CD4-positive, alpha-beta memory T cell (primary cell): ENCODE results near the gene ARMC2. TPM values are rescaled to one million over a fixed set of nuclear protein-coding genes. Genes with fewer than 3 reads are reported as not detected.

Experiments
- CTCF ChIA-PET: fragments of 350-600 bp; sonication (Branson Sonifier 250); formaldehyde crosslinking; loops from one replicate; lab custom pipeline; 2021; ENCODE audit warnings: inconsistent platforms; ENCODE audit not compliant: partially characterized antibody; lab: Charles Lee
- POLR2A ChIA-PET: fragments of 350-600 bp; sonication (Branson Sonifier 250); formaldehyde crosslinking; loops from one replicate; lab custom pipeline; 2021; ENCODE audit not compliant: partially characterized antibody; lab: Charles Lee
- DNase-seq, 5 donors: peaks; one replicate each; pipeline versions ENCODE4 v3.0.0 to v3.0.0-alpha.2; 2020 to 2022; ENCODE audit warnings: mixed read lengths in 1 of 5
- H3K27ac ChIP-seq: one replicate; pipeline ENCODE4 v1.7.0; 2013; ENCODE audit warnings: low read depth, low read length
- H3K27me3 ChIP-seq: 2 replicates; pipeline ENCODE4 v1.7.0; 2013; ENCODE audit warnings: mild to moderate bottlenecking, low read length, moderate library complexity; ENCODE audit not compliant: insufficient read depth
- H3K36me3 ChIP-seq: 2 replicates; pipeline ENCODE4 v1.7.0; 2013; ENCODE audit warnings: mild to moderate bottlenecking, low read length, moderate library complexity; ENCODE audit not compliant: insufficient read depth
- H3K4me1 ChIP-seq: 2 replicates; pipeline ENCODE4 v1.7.0; 2013; ENCODE audit warnings: mild to moderate bottlenecking, low read length, moderate library complexity; ENCODE audit not compliant: insufficient read depth
- H3K4me3 ChIP-seq, 2 donors: one replicate each; pipeline ENCODE4 v1.7.0; 2013; ENCODE audit warnings: low read length in 2 of 2, mild to moderate bottlenecking in 1 of 2
- H3K9me3 ChIP-seq, 2 donors: one replicate each; pipeline ENCODE4 v1.7.0; 2013; ENCODE audit warnings: low read length in 2 of 2, control low read depth in 1 of 2; ENCODE audit not compliant: control insufficient read depth in 1 of 2
- H3K27ac Mint-ChIP-seq, 7 donors: one replicate each; pipeline ENCODE4 v1.8.0; 2020 to 2021; ENCODE audit warnings: mixed read lengths in 7 of 7, mild to moderate bottlenecking in 6 of 7, inconsistent platforms in 3 of 7, moderate library complexity in 3 of 7
- H3K27me3 Mint-ChIP-seq, 2 donors: one replicate each; pipeline ENCODE4 v1.8.0; 2020 to 2021; ENCODE audit warnings: mixed read lengths in 2 of 2
- H3K36me3 Mint-ChIP-seq, 2 donors: one replicate each; pipeline ENCODE4 v1.8.0; 2020 to 2021; ENCODE audit warnings: mixed read lengths in 2 of 2, inconsistent platforms in 1 of 2, mild to moderate bottlenecking in 1 of 2
- H3K4me1 Mint-ChIP-seq, 4 donors: one replicate each; pipeline ENCODE4 v1.8.0; 2020 to 2021; ENCODE audit warnings: mixed read lengths in 4 of 4, mild to moderate bottlenecking in 1 of 4
- H3K4me3 Mint-ChIP-seq, 8 donors: one replicate each; pipeline ENCODE4 v1.8.0; 2020 to 2021; ENCODE audit warnings: mixed read lengths in 8 of 8, mild to moderate bottlenecking in 7 of 8, moderate library complexity in 6 of 8, inconsistent platforms in 3 of 8
- H3K9me3 Mint-ChIP-seq, 8 donors: one replicate each; pipeline ENCODE4 v1.8.0; 2020 to 2021; ENCODE audit warnings: mixed read lengths in 8 of 8, mild to moderate bottlenecking in 5 of 8, inconsistent platforms in 3 of 8, moderate library complexity in 1 of 8
- intact Hi-C: fragments of 100-400 bp; cut with micrococcal nuclease; formaldehyde crosslinking; loops from one replicate; pipeline ENCODE4 v1.15.1; 2023
- polyA plus RNA-seq, 2 donors: library from polyadenylated mRNA; unstranded; fragments of 300-500 nt; fragmentation: Illumina TruSeq; gene quantifications; one replicate each; pipeline ENCODE4 v1.2.3, GENCODE V29; 2021
- total RNA-seq, 2 experiments: library from RNA; stranded (reverse); gene quantifications; one replicate each; pipeline ENCODE4 v1.2.3, GENCODE V29; 2021

The ARMC2 gene
- total RNA-seq (10 to 100 TPM; 10.7 to 11.2 TPM), polyA plus RNA-seq (1 to 10 TPM; 3.2 to 3.3 TPM)

- H3K9me3 ChIP-seq: no peaks in the 10 kb centered on the region
- Mint-ChIP-seq H3K4me1 (peaks cover 17 to 33% (median 23%) of the 10 kb centered on the region in 4 donors), H3K36me3 (no peaks in the 10 kb centered on the region), H3K4me3 (peak within 1 kb of the TSS; percentile 84 to 91 (median 86)), H3K27ac (peak within 1 kb of the TSS; percentile 81 to 93 (median 91)), H3K27me3 (no peaks in the 10 kb centered on the region), H3K9me3 (peaks cover 0 to 2% (median 0%) of the 10 kb centered on the region in 8 donors)
- H3K4me1 ChIP-seq: peaks cover 15% of the 10 kb centered on the region
- POLR2A ChIA-PET: interaction anchor here (0.6 to 2.8 kb wide), 16 partner anchors 8 to 1967 kb away, joined by 3 to 44 read pairs (median 4); partner anchors contain the start of genes CDK19, CEP57L1, FOXO3 and SESN1
- peak within 1 kb of the TSS; percentile 58 for H3K27ac ChIP-seq
- peak within 1 kb of the TSS; percentile 46 to 78 for H3K4me3 ChIP-seq
- DNase-seq: peak; percentile 85 to 88 (median 86)
- H3K27me3 ChIP-seq: no peaks in the 10 kb centered on the region
- CTCF ChIA-PET: interaction anchor here (0.9 to 5.0 kb wide), 12 partner anchors 8 to 306 kb away, joined by 3 to 30 read pairs (median 5); no protein-coding TSS in a partner anchor
- intact Hi-C loops: loop anchor here (1.0 to 5.0 kb wide), 6 partner anchors 49 to 534 kb away; partner anchors contain the start of genes CD164 and CEP57L1
- no peaks in the 10 kb centered on the region for H3K36me3 ChIP-seq
These were observed at the start of gene ARMC2 for GRCh38 chr6:108848116-108848868. TSS of gene ARMC2 (plus strand) at chr6:108848422. CDS start at chr6:108854268, 5,846 bp downstream.

- H3K36me3 Mint-ChIP-seq: no peaks in the 10 kb centered on the region
- H3K9me3 Mint-ChIP-seq: no peaks in the 10 kb centered on the region
- no peaks in the 10 kb centered on the region for H3K27me3 Mint-ChIP-seq
- Histone ChIP-seq H3K4me1 (peaks cover 32% of the 10 kb centered on the region), H3K9me3 (no peaks in the 10 kb centered on the region), H3K27ac (peak overlapping the region; percentile 22), H3K4me3 (no peak overlapping the region), H3K27me3 (no peaks in the 10 kb centered on the region), H3K36me3 (no peaks in the 10 kb centered on the region)
- peak overlapping the region; percentile 34 to 96 (median 81) for H3K27ac Mint-ChIP-seq
- peak overlapping the region; percentile 21 to 90 (median 80) for H3K4me3 Mint-ChIP-seq
- POLR2A ChIA-PET: interaction anchor here (1.4 to 2.3 kb wide), 2 partner anchors 16 to 240 kb away, joined by 3 to 14 read pairs; no protein-coding TSS in a partner anchor
- CTCF ChIA-PET: interaction anchor here (1.0 to 1.8 kb wide), 5 partner anchors 15 to 584 kb away, joined by 3 to 8 read pairs (median 4); partner anchors contain the start of gene CD164
- peaks cover 18 to 38% (median 28%) of the 10 kb centered on the region in 4 donors for H3K4me1 Mint-ChIP-seq
- intact Hi-C loops: loop anchor here (5.0 kb wide), 1 partner anchor 38 kb away; no protein-coding TSS in a partner anchor
- peak; percentile 48 to 57 (median 53) for DNase-seq
These were observed 49.4 kb upstream of the ARMC2 start for GRCh38 chr6:108798670-108799353.

- Mint-ChIP-seq H3K27me3 (no peaks in the 10 kb centered on the region), H3K9me3 (no peaks in the 10 kb centered on the region), H3K27ac (peak overlapping the region in 1 of 7 donors; percentile 44), H3K4me3 (peak overlapping the region in 1 of 8 donors; percentile 90), H3K4me1 (peaks cover 18 to 38% (median 28%) of the 10 kb centered on the region in 4 donors), H3K36me3 (no peaks in the 10 kb centered on the region)
- ChIA-PET POLR2A (interaction anchor here (2.3 kb wide), 1 partner anchor 240 kb away, joined by 14 read pairs; no protein-coding TSS in a partner anchor), CTCF (interaction anchor here (1.0 kb wide), 1 partner anchor 258 kb away, joined by 4 read pairs; no protein-coding TSS in a partner anchor)
- Histone ChIP-seq H3K27ac (no peak overlapping the region), H3K27me3 (no peaks in the 10 kb centered on the region), H3K4me3 (no peak overlapping the region), H3K4me1 (peaks cover 32% of the 10 kb centered on the region), H3K9me3 (no peaks in the 10 kb centered on the region), H3K36me3 (no peaks in the 10 kb centered on the region)
- intact Hi-C loops: loop anchor here (5.0 kb wide), 1 partner anchor 38 kb away; no protein-coding TSS in a partner anchor
- DNase-seq: no peak
These were observed 48.9 kb upstream of the ARMC2 start for GRCh38 chr6:108799354-108799717.

GRCh38 chr6:108799791-108800190, 48.4 kb upstream of the ARMC2 start:
- Mint-ChIP-seq H3K4me1 (peaks cover 18 to 38% (median 28%) of the 10 kb centered on the region in 4 donors), H3K9me3 (no peaks in the 10 kb centered on the region), H3K4me3 (no peak overlapping the region), H3K36me3 (no peaks in the 10 kb centered on the region), H3K27ac (peak overlapping the region in 1 of 7 donors; percentile 30), H3K27me3 (no peaks in the 10 kb centered on the region)
- CTCF ChIA-PET: interaction anchor here (1.0 to 1.5 kb wide), 2 partner anchors 93 to 258 kb away, joined by 3 to 4 read pairs; no protein-coding TSS in a partner anchor
- peaks cover 32% of the 10 kb centered on the region for H3K4me1 ChIP-seq
- H3K27me3 ChIP-seq: no peaks in the 10 kb centered on the region
- intact Hi-C loops: loop anchor here (5.0 kb wide), 1 partner anchor 38 kb away; no protein-coding TSS in a partner anchor
- H3K4me3 ChIP-seq: no peak overlapping the region
- no peak overlapping the region for H3K27ac ChIP-seq
- no peaks in the 10 kb centered on the region for H3K36me3 ChIP-seq
- DNase-seq: no peak
- POLR2A ChIA-PET: interaction anchor here (0.7 to 2.3 kb wide), 2 partner anchors 239 to 241 kb away, joined by 3 to 14 read pairs; partner anchors contain the start of gene FOXO3
- no peaks in the 10 kb centered on the region for H3K9me3 ChIP-seq

- H3K4me1 ChIP-seq: peaks cover 32% of the 10 kb centered on the region
- ChIA-PET CTCF (interaction anchor here (1.5 kb wide), 1 partner anchor 92 kb away, joined by 3 read pairs; no protein-coding TSS in a partner anchor), POLR2A (interaction anchor here (0.7 kb wide), 1 partner anchor 240 kb away, joined by 3 read pairs; the partner anchor contains the start of gene FOXO3)
- no peak overlapping the region for H3K4me3 ChIP-seq
- no peak for DNase-seq
- H3K36me3 Mint-ChIP-seq: no peaks in the 10 kb centered on the region
- no peaks in the 10 kb centered on the region for H3K27me3 Mint-ChIP-seq
- H3K9me3 ChIP-seq: no peaks in the 10 kb centered on the region
- intact Hi-C loops: no loop called here
- H3K4me3 Mint-ChIP-seq: no peak overlapping the region
- H3K4me1 Mint-ChIP-seq: peaks cover 18 to 38% (median 28%) of the 10 kb centered on the region in 4 donors
- H3K27ac ChIP-seq: no peak overlapping the region
- no peaks in the 10 kb centered on the region for H3K36me3 ChIP-seq
- H3K27me3 ChIP-seq: no peaks in the 10 kb centered on the region
- H3K9me3 Mint-ChIP-seq: no peaks in the 10 kb centered on the region
- H3K27ac Mint-ChIP-seq: no peak overlapping the region
These were observed 47.8 kb upstream of the ARMC2 start for GRCh38 chr6:108800427-108800864.

GRCh38 chr6:108801366-108801765, 46.9 kb upstream of the ARMC2 start:
- Histone ChIP-seq H3K4me3 (no peak overlapping the region), H3K27ac (no peak overlapping the region), H3K9me3 (no peaks in the 10 kb centered on the region), H3K4me1 (peaks cover 32% of the 10 kb centered on the region), H3K27me3 (no peaks in the 10 kb centered on the region), H3K36me3 (no peaks in the 10 kb centered on the region)
- Mint-ChIP-seq H3K27me3 (no peaks in the 10 kb centered on the region), H3K36me3 (no peaks in the 10 kb centered on the region), H3K4me3 (no peak overlapping the region), H3K9me3 (no peaks in the 10 kb centered on the region), H3K4me1 (peaks cover 18 to 38% (median 28%) of the 10 kb centered on the region in 4 donors), H3K27ac (peak overlapping the region in 2 of 7 donors; percentile 23 to 38)
- no peak for DNase-seq
- POLR2A ChIA-PET: no interaction called here
- CTCF ChIA-PET: interaction anchor here (1.4 kb wide), 1 partner anchor 9 kb away, joined by 4 read pairs; no protein-coding TSS in a partner anchor
- intact Hi-C loops: no loop called here
